Calu3 (cell line): ENCODE data around the gene UBE2G1. TPM values are rescaled to one million over a fixed set of nuclear protein-coding genes. Genes with fewer than 3 reads are reported as not detected.
A peak's percentile ranks its signal among the peaks of the same experiment; 100 is the strongest.
"Not testable (repeated sequence)": the region's sequence is repeated elsewhere in the genome, so short reads cannot be mapped to it uniquely, and the experiment has no call there.

ENCODE experiments used
- BruUV-seq: library from RNA; stranded (reverse); fragments of 400-500 nt; replicated peaks from 2 replicates; lab custom pipeline; 2021; lab: Mats Ljungman, UMichigan
- CTCF ChIA-PET: fragments of 300-600 bp; sonication (Branson Sonifier 250); formaldehyde crosslinking; loops from one replicate; lab custom pipeline; 2022; ENCODE audit warnings: antibody characterized with exemption; lab: Charles Lee
- DNase-seq: peaks from one replicate; pipeline ENCODE4 v3.0.0; 2022
- H3K27ac Mint-ChIP-seq: one replicate; pipeline ENCODE4 v1.8.0; 2022; ENCODE audit warnings: mixed read lengths; ENCODE audit not compliant: unreplicated experiment
- H3K27me3 Mint-ChIP-seq: one replicate; pipeline ENCODE4 v1.8.0; 2022; ENCODE audit warnings: mixed read lengths; ENCODE audit not compliant: unreplicated experiment
- H3K36me3 Mint-ChIP-seq: one replicate; pipeline ENCODE4 v1.8.0; 2022; ENCODE audit warnings: mild to moderate bottlenecking, moderate library complexity, mixed read lengths; ENCODE audit not compliant: insufficient read depth, unreplicated experiment
- H3K4me1 Mint-ChIP-seq: one replicate; pipeline ENCODE4 v1.8.0; 2022; ENCODE audit warnings: mild to moderate bottlenecking, low read depth, mixed read lengths; ENCODE audit not compliant: unreplicated experiment
- H3K4me3 Mint-ChIP-seq: one replicate; pipeline ENCODE4 v1.8.0; 2022; ENCODE audit warnings: mild to moderate bottlenecking, low read depth, moderate library complexity, mixed read lengths; ENCODE audit not compliant: unreplicated experiment
- H3K9me3 Mint-ChIP-seq: one replicate; pipeline ENCODE4 v1.8.0; 2022; ENCODE audit warnings: low read depth, mixed read lengths; ENCODE audit not compliant: unreplicated experiment
- CTCF ChIP-seq: fragments of 200-600 bp; IDR thresholded peaks from one replicate; pipeline ENCODE4 v1.8.0; 2022; ENCODE audit warnings: antibody characterized with exemption; ENCODE audit not compliant: unreplicated experiment
- intact Hi-C: fragments of 100-400 bp; cut with micrococcal nuclease; formaldehyde crosslinking; loops from one replicate; pipeline ENCODE4 v1.10.0; 2022; ENCODE audit not compliant: unreplicated experiment
- total RNA-seq: library from RNA; stranded (reverse); gene quantifications from 2 replicates; pipeline ENCODE4 v1.2.3, GENCODE V29; 2022

Gene UBE2G1
- total RNA-seq, 1 experiment from 2014 or later = 52.0 TPM

DNA sequence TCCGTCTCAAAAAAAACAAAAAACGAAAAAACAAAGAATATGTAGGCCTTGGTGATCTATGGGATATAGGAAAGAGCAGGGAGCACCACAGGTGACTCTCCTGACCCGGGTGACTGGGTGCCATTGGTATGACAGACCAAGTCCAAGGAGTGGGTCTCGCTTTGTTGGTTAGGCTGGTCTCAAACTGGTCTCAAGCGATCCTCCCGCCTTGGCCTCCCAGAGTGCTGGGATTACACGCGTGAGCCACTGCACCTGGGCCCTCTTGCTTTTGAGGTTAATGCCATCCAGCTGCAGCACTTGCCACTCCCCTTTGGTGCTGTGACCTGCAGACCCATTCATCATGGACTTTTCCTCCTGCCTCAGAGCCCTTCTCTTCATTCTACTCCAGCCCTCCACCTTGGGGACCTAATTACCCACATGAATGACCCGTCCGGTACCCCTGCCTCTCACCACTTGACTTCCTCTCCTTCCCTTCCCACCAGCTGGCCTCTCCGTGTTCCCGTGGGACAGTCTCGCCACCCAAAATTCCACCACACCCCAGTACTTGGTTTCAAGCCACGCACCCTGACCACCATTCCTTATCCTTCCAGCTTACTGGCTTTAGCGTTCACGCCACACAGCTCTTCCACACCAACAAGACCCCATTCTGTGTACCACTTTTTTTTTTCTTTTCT is 3.2 kb upstream of the UBE2G1 start:
- TF ChIP-seq CTCF = no peak
- H3K27ac Mint-ChIP-seq = no peak overlapping the region
- H3K4me1 Mint-ChIP-seq = no peaks in the 10 kb centered on the region

GRCh38 chr17:4368341-4368740 is 1.9 kb upstream of the UBE2G1 start:
- H3K4me3 Mint-ChIP-seq = no peak overlapping the region
- DNase-seq = no peak
- H3K9me3 Mint-ChIP-seq = no peaks in the 10 kb centered on the region
- TF ChIP-seq CTCF = no peak
- BruUV-seq = no TSS peak
- CTCF ChIA-PET = no interaction called here
- H3K36me3 Mint-ChIP-seq = peaks cover 13% of the 10 kb centered on the region
- no peaks in the 10 kb centered on the region for H3K27me3 Mint-ChIP-seq
- no peaks in the 10 kb centered on the region for H3K4me1 Mint-ChIP-seq
- intact Hi-C loops = no loop called here
- no peak overlapping the region for H3K27ac Mint-ChIP-seq

More for the DNA sequence above, 3.2 kb upstream of the UBE2G1 start:
- CTCF ChIA-PET = no interaction called here
- intact Hi-C loops = no loop called here
- BruUV-seq = no TSS peak
- Mint-ChIP-seq H3K9me3 (no peaks in the 10 kb centered on the region), H3K27me3 (no peaks in the 10 kb centered on the region), H3K4me3 (no peak overlapping the region), H3K36me3 (peaks cover 7% of the 10 kb centered on the region)
- DNase-seq = no peak

GRCh38 chr17:4367177-4367576 is 702 bp upstream of the UBE2G1 start:
- CTCF ChIA-PET = interaction anchor here (1.0 kb wide), 1 partner anchor 167 kb away, joined by 6 read pairs; no protein-coding TSS in a partner anchor
- H3K27me3 Mint-ChIP-seq, DNase-seq, intact Hi-C loops, H3K27ac Mint-ChIP-seq, BruUV-seq, H3K4me1 Mint-ChIP-seq, H3K9me3 Mint-ChIP-seq: not testable (repeated sequence)
- peaks cover 13% of the 10 kb centered on the region for H3K36me3 Mint-ChIP-seq
- H3K4me3 Mint-ChIP-seq = peak overlapping the region; percentile 86

DNA sequence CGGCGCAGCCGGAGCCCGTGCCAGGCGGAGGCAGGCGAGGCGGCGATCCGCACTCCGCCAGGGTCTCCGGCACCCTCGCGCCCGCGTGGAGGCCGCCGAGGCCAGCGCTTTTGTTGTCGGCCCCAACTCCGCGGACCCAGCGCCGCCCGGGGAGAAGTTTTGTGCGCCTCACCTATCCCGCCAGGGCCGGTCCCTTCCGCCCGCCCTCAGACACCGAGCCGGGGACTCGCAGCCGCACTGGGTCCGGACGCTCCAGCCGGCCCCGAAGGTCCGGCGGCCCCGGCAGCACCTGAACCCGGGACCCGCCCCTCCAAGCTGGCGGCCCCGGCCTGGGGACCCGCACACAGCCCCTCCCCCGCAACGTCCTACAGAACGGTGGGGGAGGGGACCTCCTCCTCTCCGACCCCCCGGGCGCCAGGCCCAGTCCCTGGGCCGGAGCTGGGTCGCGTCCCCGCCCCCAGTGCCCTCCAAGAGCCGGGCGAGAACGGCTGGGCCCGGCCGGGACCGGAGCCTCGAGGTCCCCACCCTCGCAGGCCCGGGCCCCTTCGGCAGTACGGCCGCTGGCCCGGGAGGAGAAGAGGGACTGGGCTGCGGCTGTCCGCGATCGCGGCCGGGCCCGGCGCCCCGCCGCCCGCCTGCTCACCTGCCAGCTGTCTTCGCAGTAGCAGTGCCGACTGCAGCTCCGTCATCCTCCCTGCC is 698 bp downstream of the UBE2G1 start:
- no peak for TF ChIP-seq CTCF
- H3K4me3 Mint-ChIP-seq = peak overlapping the region; percentile 86
- no TSS peak for BruUV-seq
- intact Hi-C loops = no loop called here
- H3K36me3 Mint-ChIP-seq = peaks cover 13% of the 10 kb centered on the region
- no peak for DNase-seq
- no peaks in the 10 kb centered on the region for H3K9me3 Mint-ChIP-seq
- H3K27me3 Mint-ChIP-seq = no peaks in the 10 kb centered on the region
- CTCF ChIA-PET = no interaction called here
- no peaks in the 10 kb centered on the region for H3K4me1 Mint-ChIP-seq
- H3K27ac Mint-ChIP-seq = no peak overlapping the region
